HG03571 (cell line): ENCODE data around the gene OR4D9.

Experiments
- ATAC-seq: cut with Tn5 transposase; IDR thresholded peaks from one replicate; pipeline ENCODE4 v1.9.1; 2021; ENCODE audit not compliant: unreplicated experiment

The OR4D9 gene

DNA sequence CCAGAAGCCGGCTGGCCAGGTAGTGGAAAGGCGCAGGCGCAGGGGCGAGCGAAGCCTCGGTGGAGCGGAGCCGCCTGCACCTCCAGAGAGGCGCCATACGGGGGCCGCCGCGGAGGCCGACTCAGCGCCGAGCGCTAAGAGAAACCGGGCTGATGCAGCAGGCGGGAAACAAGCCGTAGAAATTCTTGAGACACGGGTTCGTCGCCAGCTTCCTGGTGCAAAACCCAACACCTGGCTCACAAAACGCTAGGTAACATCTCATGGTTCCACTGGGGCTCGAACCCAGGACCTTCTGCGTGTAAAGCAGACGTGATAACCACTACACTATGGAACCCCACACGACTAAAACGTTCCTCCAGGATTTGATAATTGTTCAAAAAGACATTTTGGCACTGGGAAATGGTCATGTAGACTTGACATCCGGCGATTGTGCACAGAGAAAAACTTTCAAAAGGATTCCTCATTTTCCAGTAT lies 39.1 kb downstream of the OR4D9 start:
- peak; percentile 92 for ATAC-seq

DNA sequence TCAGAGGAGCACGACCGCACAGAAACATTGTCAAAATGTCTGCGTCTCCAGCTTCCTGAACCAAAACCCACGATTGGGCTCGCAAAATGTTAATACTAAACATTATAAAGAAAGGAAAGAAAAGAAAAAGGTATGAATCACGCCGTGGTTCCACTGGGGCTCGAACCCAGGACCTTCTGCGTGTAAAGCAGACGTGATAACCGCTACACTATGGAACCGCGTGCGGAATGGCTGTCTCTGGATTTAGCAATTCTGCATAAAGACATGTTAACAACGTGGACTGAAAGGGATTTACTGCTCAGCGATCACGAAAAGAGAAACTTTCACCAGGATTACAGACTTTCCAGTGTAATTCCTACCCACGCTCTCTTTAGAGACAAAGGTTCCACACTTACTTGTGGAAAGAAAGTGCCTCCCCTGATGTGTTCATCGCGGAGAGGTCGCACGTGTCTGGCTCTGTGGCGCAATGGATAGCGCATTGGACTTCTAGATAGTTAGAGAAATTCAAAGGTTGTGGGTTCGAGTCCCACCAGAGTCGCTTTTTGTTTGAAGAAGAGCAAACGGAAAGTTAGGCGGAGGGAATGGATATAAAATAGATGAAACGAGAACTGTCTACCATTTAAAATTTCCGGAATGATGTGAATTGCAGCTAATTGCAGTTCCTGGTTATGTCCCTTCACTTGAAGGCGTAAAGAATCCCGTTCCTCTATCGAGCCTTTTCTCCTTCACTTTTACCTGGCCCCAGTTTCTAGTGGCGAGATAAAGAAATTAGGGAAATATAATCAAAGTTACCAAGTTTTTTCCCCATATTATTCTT lies 39.7 kb downstream of the OR4D9 start:
- no peak for ATAC-seq

DNA sequence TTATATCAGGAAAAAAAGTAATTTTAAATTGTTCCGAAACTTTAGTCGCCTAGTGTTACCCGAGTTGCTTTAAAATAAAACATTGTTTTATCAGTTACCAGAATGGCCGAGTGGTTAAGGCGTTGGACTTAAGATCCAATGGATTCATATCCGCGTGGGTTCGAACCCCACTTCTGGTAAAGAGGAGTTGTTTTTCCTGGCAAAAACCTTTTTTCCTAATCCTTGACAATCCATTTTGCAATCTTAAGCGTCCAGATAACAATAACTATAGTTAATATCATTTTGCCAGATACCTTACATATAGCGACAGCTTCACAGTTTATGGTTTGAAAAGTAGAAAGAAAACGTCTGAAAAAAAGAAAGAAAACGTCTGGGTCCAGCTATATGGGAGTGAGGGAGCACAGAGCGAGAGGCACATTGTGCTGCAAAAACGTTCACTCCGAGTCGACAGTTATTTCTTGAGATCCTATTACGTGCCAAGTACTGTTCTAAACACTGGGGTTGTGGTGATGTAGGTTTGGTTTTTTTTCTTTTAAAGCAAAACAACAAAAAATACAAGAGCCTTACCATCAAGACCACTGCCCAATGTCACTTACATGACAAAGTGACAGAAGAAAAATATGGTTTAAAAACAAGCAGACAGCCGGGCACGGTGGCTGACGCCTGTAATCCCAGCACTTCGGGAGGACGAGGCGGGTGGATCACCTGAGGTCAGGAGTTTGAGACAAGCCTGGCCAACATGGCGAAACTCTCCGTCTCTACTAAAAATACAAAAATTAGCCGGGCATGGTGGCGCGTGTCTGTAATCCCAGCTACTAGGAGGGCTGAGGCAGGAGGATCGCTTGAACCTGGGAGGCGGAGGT lies 40.6 kb downstream of the OR4D9 start:
- ATAC-seq, result no peak

DNA sequence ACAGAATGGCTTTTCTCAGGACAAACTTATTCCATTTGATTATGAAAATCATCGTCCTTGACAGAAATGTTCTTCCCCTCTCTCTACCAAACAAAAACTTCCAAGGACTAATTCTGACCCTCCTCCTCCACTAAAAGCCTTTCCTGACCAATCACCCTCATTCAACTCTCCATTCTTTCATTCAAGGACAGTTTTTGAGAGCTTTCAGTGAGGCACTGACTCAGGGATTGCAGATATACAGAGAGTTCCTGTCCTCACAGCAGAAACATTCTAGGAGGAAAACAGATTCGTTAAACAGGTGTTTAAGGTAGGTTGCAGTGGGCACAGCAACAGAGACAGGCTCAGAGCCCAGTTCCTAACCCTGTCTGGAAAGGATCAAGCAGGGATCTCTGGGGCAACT lies 41.5 kb downstream of the OR4D9 start:
- ATAC-seq, result no peak

DNA sequence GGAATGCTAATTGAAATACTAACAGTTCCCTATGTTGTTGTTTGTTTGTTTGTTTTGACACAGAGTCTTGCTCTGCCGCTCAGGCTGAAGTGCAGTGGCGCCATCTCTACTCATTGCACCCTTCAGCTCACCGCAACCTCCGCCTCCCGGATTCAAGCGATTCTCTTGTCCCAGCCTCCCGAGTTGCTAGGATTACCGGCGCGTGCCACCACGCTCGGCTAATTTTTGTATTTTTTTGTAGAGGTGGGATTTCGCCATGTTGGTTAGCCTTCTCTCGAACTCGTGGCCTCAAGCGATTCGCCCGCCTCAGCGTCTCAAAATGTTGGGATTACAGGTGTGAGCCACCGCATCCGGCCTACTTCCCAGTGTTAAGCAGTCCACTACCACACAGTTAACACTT lies 42.0 kb downstream of the OR4D9 start:
- no peak for ATAC-seq

DNA sequence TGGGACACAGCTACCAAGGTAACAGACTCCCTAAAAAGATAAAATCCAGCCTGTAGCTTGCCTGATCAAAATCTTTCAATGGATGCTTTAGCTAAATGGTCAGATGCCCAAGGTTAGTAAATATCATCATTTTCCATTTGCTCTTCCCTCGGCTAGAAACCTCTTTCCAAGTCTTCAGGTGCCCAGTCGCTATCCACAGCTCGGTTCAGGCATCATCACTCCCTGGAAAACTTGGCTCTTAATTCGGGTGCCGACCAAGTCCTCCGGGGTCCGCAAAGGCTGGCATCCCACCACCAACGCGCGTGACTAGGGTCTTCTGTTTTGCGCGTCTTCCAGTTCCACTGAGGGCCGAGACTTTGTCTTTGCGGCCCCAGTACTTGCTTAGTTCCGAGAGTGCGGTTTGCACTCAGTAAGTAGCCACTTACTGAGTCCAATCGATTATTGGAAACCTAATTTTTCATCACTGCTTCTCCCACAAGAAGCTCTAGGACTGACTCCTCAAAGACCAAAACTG lies 44.3 kb downstream of the OR4D9 start:
- no peak for ATAC-seq

DNA sequence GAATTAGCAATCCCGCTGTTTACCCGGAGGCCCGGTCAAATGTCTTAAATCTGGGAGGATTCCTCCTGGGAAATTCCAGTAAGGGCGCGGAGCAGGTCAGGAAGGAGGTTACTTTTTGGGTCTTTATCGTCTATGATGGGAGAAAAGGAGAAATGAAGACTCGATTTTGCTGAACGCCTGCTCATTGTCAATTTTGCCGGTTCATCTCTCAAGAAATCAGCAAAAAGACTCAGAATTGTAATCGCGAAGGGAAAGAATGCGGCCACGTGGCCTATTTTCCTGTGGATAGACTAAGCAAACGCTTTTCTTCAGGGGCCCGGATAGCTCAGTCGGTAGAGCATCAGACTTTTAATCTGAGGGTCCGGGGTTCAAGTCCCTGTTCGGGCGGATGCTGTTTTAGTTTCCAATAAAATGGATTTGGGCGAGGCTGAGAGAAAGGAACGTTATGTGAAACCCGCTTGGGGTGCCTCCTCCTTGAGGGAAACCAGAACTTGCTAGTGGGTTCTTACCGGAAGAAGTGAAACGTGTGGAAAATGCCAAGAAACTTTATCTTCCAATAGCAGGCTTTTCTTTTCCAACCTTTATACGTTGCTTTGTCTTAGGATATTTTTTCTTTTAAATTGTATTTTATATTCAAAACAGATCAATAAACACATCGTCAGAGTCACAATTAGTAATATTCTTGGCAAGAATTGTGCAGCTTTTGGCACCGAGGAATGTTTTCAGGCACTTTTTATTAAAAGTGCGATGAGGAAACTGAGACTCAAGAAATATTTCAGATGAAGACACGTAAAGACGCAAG lies 45.0 kb downstream of the OR4D9 start:
- no peak for ATAC-seq

DNA sequence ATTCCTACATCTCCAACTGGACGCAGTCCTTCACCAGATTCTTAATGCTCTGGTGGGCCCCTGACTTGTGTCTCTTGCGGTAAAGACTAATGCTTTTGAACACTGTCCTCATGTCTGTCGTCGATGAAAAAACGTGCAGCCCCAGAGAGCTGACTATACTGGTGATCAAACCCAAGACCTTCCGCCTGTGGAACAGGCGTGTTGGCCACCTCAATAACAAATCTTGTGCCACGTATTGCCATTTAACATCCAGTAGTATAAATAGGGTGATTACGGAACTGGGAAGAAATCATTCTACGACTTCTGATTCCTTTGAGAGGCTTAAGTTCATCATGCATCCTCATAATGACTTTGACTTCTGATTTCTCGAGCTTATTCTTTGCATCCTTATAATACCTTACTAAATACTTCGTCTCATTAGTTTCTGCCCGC lies 45.6 kb downstream of the OR4D9 start:
- ATAC-seq, result no peak

DNA sequence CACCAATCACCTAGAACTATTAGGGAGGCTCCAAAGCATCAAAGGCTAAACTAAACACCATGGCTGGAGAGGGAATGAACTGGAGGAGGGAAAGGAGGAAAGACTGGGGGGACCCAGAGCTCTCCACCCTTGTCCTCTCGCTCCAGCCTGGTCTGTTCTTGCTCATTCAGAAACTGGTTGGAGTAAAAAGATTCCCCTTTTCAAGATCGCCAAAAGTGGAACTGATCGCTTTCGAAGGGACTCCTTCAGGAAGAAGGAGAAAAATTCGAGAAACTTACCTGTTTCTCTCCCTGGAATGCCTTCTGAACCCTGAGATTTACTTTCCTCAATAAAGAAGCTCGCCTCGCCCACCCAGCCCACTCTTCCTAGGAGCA lies 46.9 kb downstream of the OR4D9 start:
- no peak for ATAC-seq

DNA sequence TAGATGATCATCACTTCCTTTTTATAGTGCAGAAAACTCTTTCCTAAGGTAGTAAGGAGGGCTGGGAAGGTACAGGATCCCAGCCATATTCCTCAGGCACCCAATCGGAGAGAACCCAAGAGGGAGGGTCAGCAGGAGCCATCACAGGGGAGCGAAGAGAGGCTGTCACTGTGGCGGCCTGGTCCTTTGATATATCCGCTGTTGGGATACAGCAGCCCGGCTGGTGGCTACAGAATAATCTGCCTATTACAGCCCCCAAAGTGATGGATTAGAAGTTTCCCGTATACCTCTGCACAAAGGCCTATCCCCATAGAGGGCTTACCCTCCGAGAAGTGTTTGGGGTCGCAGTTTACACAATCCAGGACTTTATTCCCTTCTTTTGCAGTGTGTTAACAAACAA lies 48.5 kb downstream of the OR4D9 start:
- no peak for ATAC-seq

DNA sequence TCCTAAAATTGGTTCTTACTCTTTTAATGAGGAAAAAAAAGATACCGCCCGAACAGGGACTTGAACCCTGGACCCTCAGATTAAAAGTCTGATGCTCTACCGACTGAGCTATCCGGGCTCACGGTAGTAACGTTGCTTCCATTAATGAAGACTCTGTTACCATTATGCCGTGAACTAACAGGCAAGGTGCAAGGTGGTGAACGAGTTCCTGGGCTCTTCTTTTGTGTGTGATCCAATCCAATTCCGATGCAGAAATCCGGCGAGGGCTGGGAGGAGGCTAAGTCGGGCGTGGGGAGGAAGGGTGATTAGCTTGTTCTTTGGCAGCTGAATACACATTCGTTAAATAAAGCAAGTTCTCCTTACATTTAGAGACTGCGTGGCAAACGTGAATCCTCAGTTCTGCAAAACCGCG lies 49.0 kb downstream of the OR4D9 start:
- peak; percentile 21 for ATAC-seq

DNA sequence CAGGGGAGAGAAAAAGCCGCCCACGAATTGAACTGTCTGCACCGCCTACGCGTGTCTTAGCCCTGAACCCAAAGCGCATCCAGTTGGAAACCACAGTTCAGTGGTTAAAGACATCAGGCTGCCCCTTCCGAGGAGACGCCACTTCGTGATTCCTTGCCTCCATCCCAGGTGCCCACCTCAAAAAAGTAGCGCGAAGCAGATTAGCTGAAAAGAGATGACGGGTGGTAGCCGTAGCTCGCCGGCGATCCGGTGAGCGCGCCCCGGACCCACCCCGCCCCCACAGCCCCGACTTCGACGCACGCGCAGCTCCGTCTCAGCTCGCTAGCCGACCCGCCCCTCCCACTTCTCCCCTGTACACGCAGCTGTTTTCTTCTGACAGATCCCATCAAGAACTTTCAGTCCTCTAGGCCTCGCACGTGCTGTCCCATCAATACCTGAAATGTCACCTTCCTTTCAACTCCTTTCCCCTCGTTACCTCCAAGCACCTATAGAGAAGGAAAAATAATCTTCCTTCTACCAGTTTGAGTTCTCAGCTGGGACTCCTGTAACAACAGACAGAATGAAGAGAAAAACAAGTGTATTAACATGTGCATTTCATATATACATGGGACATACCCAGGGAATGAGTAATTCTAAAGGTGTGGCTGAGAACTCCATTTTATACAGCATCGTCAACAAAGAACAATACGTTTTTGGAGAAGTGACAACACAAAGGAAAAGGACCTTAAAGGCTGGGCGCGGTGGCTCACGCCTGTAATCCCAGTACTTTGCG lies 49.5 kb downstream of the OR4D9 start:
- peak; percentile 36 for ATAC-seq

DNA sequence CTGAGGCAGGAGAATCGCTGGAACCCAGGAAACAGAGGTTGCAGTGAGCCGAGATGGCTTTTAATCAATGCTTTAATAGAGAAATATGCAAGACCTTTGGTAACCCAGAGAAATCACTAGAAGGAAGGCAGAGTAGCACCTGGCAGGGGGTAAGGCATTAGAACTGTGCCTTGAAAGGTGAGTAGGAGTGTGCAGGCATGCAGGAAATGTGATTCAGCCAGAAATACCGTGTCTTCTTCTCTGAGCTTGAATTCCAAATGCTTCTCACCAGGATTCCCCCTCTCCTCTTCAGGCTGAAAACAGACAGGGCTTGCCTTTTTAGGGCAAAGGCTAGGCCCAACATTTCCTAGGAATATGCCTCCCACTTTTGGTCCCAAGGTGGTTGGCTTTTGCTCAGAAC lies 51.0 kb downstream of the OR4D9 start:
- no peak for ATAC-seq
